SK-N-SH treated with all-trans-retinoic acid at 6 μM for 48 hours (cell line): Measurements from ENCODE around the gene NHSL2.
"Not testable (repeated sequence)": the region's sequence is repeated elsewhere in the genome, so short reads cannot be mapped to it uniquely, and the experiment has no call there.

Experiments used
- ARNTL ChIP-seq: fragments of 450-650 bp; formaldehyde crosslinking; IDR thresholded peaks from 2 replicates; pipeline ENCODE4 v1.5.0; 2020; ENCODE audit warnings: low read depth, mild to moderate bottlenecking, moderate library complexity, borderline replicate concordance
- CREB5 ChIP-seq: fragments of 250-450 bp; sonication (Bioruptor Pico); IDR thresholded peaks from 2 replicates; pipeline ENCODE4 v1.5.1; 2020; ENCODE audit warnings: low read depth, mild to moderate bottlenecking, moderate library complexity
- CSRNP3 ChIP-seq: fragments of 250-450 bp; sonication (Bioruptor Pico); IDR thresholded peaks from 2 replicates; pipeline ENCODE4 v1.5.1; 2021; ENCODE audit warnings: mild to moderate bottlenecking, moderate library complexity
- OSR1 ChIP-seq: fragments of 250-450 bp; sonication (Bioruptor Pico); IDR thresholded peaks from 2 replicates; pipeline ENCODE4 v1.8.0; 2022; ENCODE audit warnings: moderate library complexity, mild to moderate bottlenecking, inconsistent platforms
- PATZ1 ChIP-seq: fragments of 250-450 bp; sonication (Bioruptor Pico); IDR thresholded peaks from 2 replicates; pipeline ENCODE4 v1.8.0; 2020; ENCODE audit warnings: mild to moderate bottlenecking, moderate library complexity, borderline replicate concordance
- SNAI2 ChIP-seq: fragments of 250-450 bp; sonication (Bioruptor Pico); IDR thresholded peaks from 2 replicates; pipeline ENCODE4 v1.5.0; 2020; ENCODE audit warnings: mild to moderate bottlenecking, moderate library complexity
- TSHZ2 ChIP-seq: fragments of 250-450 bp; sonication (Bioruptor Pico); IDR thresholded peaks from 2 replicates; pipeline ENCODE4 v1.5.0; 2020; ENCODE audit warnings: mild to moderate bottlenecking, moderate library complexity

GRCh38 chrX:72176289-72176688 is 265.6 kb downstream of the NHSL2 start:
- not testable (repeated sequence) for TF ChIP-seq OSR1; PATZ1 (CRISPR knock-in tag); CREB5; TSHZ2 (CRISPR knock-in tag); ARNTL (CRISPR knock-in tag); SNAI2; CSRNP3
